ENCODE results near the gene ZNF28. TPM values are rescaled to one million over a fixed set of nuclear protein-coding genes. Genes with fewer than 3 reads are reported as not detected.
"Not testable (repeated sequence)": the region's sequence is repeated elsewhere in the genome, so short reads cannot be mapped to it uniquely, and the experiment has no call there.

ZNF28 gene
- polyA plus RNA-seq (2012; ENCODE audit: insufficient read depth, insufficient read length), result 4.3 TPM

GRCh38 chr19:52821204-52821960, at the start of gene ZNF28:
Gene ZNF28 (minus strand): TSS chr19:52821633. CDS start chr19:52817958, 3,675 bp downstream.
- peak; percentile 47 for DNase-seq (ENCODE audit: low read depth, low spot score)
- peak within 1 kb of the TSS; percentile 65 for H3K4me3 ChIP-seq (ENCODE audit: low read length)

- DNase-seq (ENCODE audit: low read depth, low spot score); H3K4me3 ChIP-seq (ENCODE audit: low read length): not testable (repeated sequence)
These were observed 46.6 kb upstream of the ZNF28 start for GRCh38 chr19:52868031-52868430.

- peak within 1 kb of the TSS; percentile 74 for H3K4me3 ChIP-seq (ENCODE audit: low read length)
- DNase-seq (ENCODE audit: low read depth, low spot score), result peak; percentile 44
These were observed 36.2 kb upstream of the ZNF28 start, which contains the start of gene ZNF468 for GRCh38 chr19:52857378-52858191. Gene ZNF468 (minus strand): TSS chr19:52857619. CDS start chr19:52854272, 3,347 bp downstream.

- DNase-seq (ENCODE audit: low read depth, low spot score), result not testable (repeated sequence)
- H3K4me3 ChIP-seq (ENCODE audit: low read length), result peak overlapping the region; percentile 74
These were observed 35.3 kb upstream of the ZNF28 start for GRCh38 chr19:52856540-52857377.

- H3K4me3 ChIP-seq (ENCODE audit: low read length); DNase-seq (ENCODE audit: low read depth, low spot score): not testable (repeated sequence)
These were observed 25.9 kb upstream of the ZNF28 start for GRCh38 chr19:52847352-52847751.

- DNase-seq (ENCODE audit: low read depth, low spot score); H3K4me3 ChIP-seq (ENCODE audit: low read length): not testable (repeated sequence)
These were observed 19.5 kb upstream of the ZNF28 start for GRCh38 chr19:52840825-52841465.

- not testable (repeated sequence) for DNase-seq (ENCODE audit: low read depth, low spot score); H3K4me3 ChIP-seq (ENCODE audit: low read length)
These were observed 12.9 kb upstream of the ZNF28 start for GRCh38 chr19:52834289-52834688.

GRCh38 chr19:52833541-52833940, 12.1 kb upstream of the ZNF28 start:
- DNase-seq (ENCODE audit: low read depth, low spot score), result not testable (repeated sequence)

GRCh38 chr19:52829866-52830265, 8.4 kb upstream of the ZNF28 start:
- not testable (repeated sequence) for DNase-seq (ENCODE audit: low read depth, low spot score)

More at GRCh38 chr19:52833541-52833940, 12.1 kb upstream of the ZNF28 start:
- H3K4me3 ChIP-seq (ENCODE audit: low read length), result not testable (repeated sequence)

GRCh38 chr19:52825765-52826164, 4.3 kb upstream of the ZNF28 start:
- H3K4me3 ChIP-seq (ENCODE audit: low read length), result no peak overlapping the region
- no peak for DNase-seq (ENCODE audit: low read depth, low spot score)

More at GRCh38 chr19:52829866-52830265, 8.4 kb upstream of the ZNF28 start:
- not testable (repeated sequence) for H3K4me3 ChIP-seq (ENCODE audit: low read length)

- no peak overlapping the region for H3K4me3 ChIP-seq (ENCODE audit: low read length)
- DNase-seq (ENCODE audit: low read depth, low spot score), result no peak
These were observed 2.2 kb upstream of the ZNF28 start for GRCh38 chr19:52823676-52824075.

GRCh38 chr19:52820472-52821203, 795 bp downstream of the ZNF28 start:
- peak overlapping the region; percentile 65 for H3K4me3 ChIP-seq (ENCODE audit: low read length)
- not testable (repeated sequence) for DNase-seq (ENCODE audit: low read depth, low spot score)

- DNase-seq (ENCODE audit: low read depth, low spot score), result no peak
- no peak overlapping the region for H3K4me3 ChIP-seq (ENCODE audit: low read length)
These were observed 11.6 kb downstream of the ZNF28 start for GRCh38 chr19:52809801-52810200.

- not testable (repeated sequence) for H3K4me3 ChIP-seq (ENCODE audit: low read length); DNase-seq (ENCODE audit: low read depth, low spot score)
These were observed 21.3 kb downstream of the ZNF28 start for GRCh38 chr19:52799950-52800640.

- no peak for DNase-seq (ENCODE audit: low read depth, low spot score)
- no peak overlapping the region for H3K4me3 ChIP-seq (ENCODE audit: low read length)
These were observed 32.0 kb downstream of the ZNF28 start for GRCh38 chr19:52789440-52789839.

GRCh38 chr19:52786464-52787354, 34.7 kb downstream of the ZNF28 start, which contains the start of gene ZNF600:
Gene ZNF600 (minus strand): TSS chr19:52786791. CDS start chr19:52778888, 7,903 bp downstream.
- not testable (repeated sequence) for H3K4me3 ChIP-seq (ENCODE audit: low read length); DNase-seq (ENCODE audit: low read depth, low spot score)
